Measurements from ENCODE around the gene UTS2. TPM values are rescaled to one million over a fixed set of nuclear protein-coding genes. Genes with fewer than 3 reads are reported as not detected.

The UTS2 gene
- total and polyA plus RNA-seq, 2 of the 13 experiments (the other 11 are each of a cell fraction or from before 2014, with no cell fraction given): not detected

GRCh38 chr1:7869136-7869920 lies 16.5 kb upstream of the UTS2 start:
- FAIRE-seq: no peak
- in situ Hi-C loops (cut with HindIII; ENCODE audit: extremely low pct_ligation_motif_present, low pct_unique_long_range_greater_than_20kb) (loop anchor here (25.0 kb wide), 1 partner anchor 207 kb away; no protein-coding TSS in a partner anchor), intact Hi-C loops (cut with micrococcal nuclease; ENCODE audit: unreplicated experiment) (no loop called here)
- no peak overlapping the region for H3K27ac ChIP-seq (ENCODE audit: extremely low read length, insufficient read depth, low read length)
- no peaks in the 10 kb centered on the region for H3K4me1 ChIP-seq (ENCODE audit: insufficient read depth, low read length)
- ChIA-PET POLR2A (no interaction called here), CTCF (ENCODE audit: low intra/inter-chr PET ratio, low total read pairs) (no interaction called here)
- no peaks in the 10 kb centered on the region for H3K36me3 ChIP-seq (replicated peaks in 1 of 2; ENCODE audit: control insufficient read depth in 1 of 2, insufficient read depth in 2 of 2, low read length in 2 of 2)
- H2AFZ ChIP-seq (ENCODE audit: low read length): no peak overlapping the region
- no peak overlapping the region for H3K9ac ChIP-seq (ENCODE audit: insufficient read depth, low read depth, low read length)
- no peaks in the 10 kb centered on the region for H4K20me1 ChIP-seq (ENCODE audit: insufficient read depth, low read length)
- BruUV-seq (replicated peaks): no TSS peak
- peaks cover 0 to 23% of the 10 kb centered on the region in 2 experiments; a peak in 3 of 5 replicates for H3K27me3 ChIP-seq (ENCODE audit: control insufficient read depth in 1 of 2, insufficient read depth in 2 of 2, low read length in 2 of 2)
- no peak overlapping the region for H3K4me2 ChIP-seq (ENCODE audit: low read depth, low read length)
- no peak overlapping the region for H3K4me3 ChIP-seq (replicated peaks in 1 of 3; ENCODE audit: insufficient read depth in 1 of 3, low read depth in 2 of 3, low read length in 3 of 3)
- no peaks in the 10 kb centered on the region for H3K9me3 ChIP-seq (ENCODE audit: low read length)
- no peaks in the 10 kb centered on the region for H3K79me2 ChIP-seq (ENCODE audit: insufficient read depth, low read length)
- no peak for ATAC-seq
- no peak for DNase-seq (ENCODE audit: low spot score)
- 50% methylated on average over 16 of the region's 16 CpGs for WGBS (ENCODE audit: low lambda C conversion rate)
- TF ChIP-seq MNT (IDR thresholded peaks at IDR 0.05) (peak; percentile 33; the same call in 1 of the 2 replicates), JUNB (CRISPR knock-in tag; IDR thresholded peaks at IDR 0.05; ENCODE audit: borderline replicate concordance) (no peak), THAP8 (CRISPR knock-in tag; IDR thresholded peaks at IDR 0.05; ENCODE audit: borderline replicate concordance) (no peak), HDAC6 (IDR thresholded peaks at IDR 0.05; ENCODE audit: low read depth, low read length) (no peak), NFE2 (CRISPR knock-in tag; IDR thresholded peaks at IDR 0.05) (no peak), TBP (CRISPR knock-in tag; IDR thresholded peaks at IDR 0.05) (no peak), ZNF781 (CRISPR knock-in tag; IDR thresholded peaks at IDR 0.05; ENCODE audit: borderline replicate concordance, not compliant biosample characterization) (no peak)

Data from HepG2 (cell line).